Keratinocyte (primary cell): Measurements from ENCODE around the gene FRMPD1. TPM values are rescaled to one million over a fixed set of nuclear protein-coding genes. Genes with fewer than 3 reads are reported as not detected.
"Not testable (repeated sequence)": the region's sequence is repeated elsewhere in the genome, so short reads cannot be mapped to it uniquely, and the experiment has no call there.

Experiments
- DNase-seq: peaks from one replicate; pipeline ENCODE4 v3.0.0-alpha.2; 2011; ENCODE audit warnings: low read depth, missing footprints, low spot score
- FAIRE-seq: peaks from 2 replicates; lab custom pipeline; 2011; peaks lifted over from hg19 to GRCh38; lab: Jason Lieb, UNC
- H2AFZ ChIP-seq: 2 replicates; pipeline ENCODE4 v1.6.0; 2012; ENCODE audit warnings: low read length, control low read depth, inconsistent platforms; ENCODE audit not compliant: control insufficient read depth
- H3K27ac ChIP-seq: 2 replicates; pipeline ENCODE4 v1.5.1; 2011; ENCODE audit warnings: low read length; ENCODE audit not compliant: control insufficient read depth, insufficient read depth
- H3K27me3 ChIP-seq: 3 replicates; pipeline ENCODE4 v1.6.0; 2011; ENCODE audit warnings: low read length; ENCODE audit not compliant: control insufficient read depth, insufficient read depth; ENCODE audit errors: extremely low read depth
- H3K36me3 ChIP-seq, 2 experiments: 2 replicates in 1 of 2; 3 replicates in 1 of 2; pipeline ENCODE4 v1.5.1; 2011; ENCODE audit warnings: low read length in 2 of 2, mild to moderate bottlenecking in 1 of 2; ENCODE audit not compliant: control insufficient read depth in 2 of 2, insufficient read depth in 2 of 2; ENCODE audit errors: extremely low read depth in 1 of 2
- H3K4me1 ChIP-seq: 3 replicates; pipeline ENCODE4 v1.5.1; 2011; ENCODE audit warnings: low read length; ENCODE audit not compliant: control insufficient read depth, insufficient read depth; ENCODE audit errors: extremely low read depth
- H3K4me2 ChIP-seq: 3 replicates; pipeline ENCODE4 v1.6.0; 2011; ENCODE audit warnings: low read depth, low read length; ENCODE audit not compliant: control insufficient read depth, insufficient read depth; ENCODE audit errors: extremely low read depth
- H3K4me3 ChIP-seq, 3 experiments: fragments of 200-600 bp in 1 of 3; sonication (generic) in 1 of 3; 2 replicates in 2 of 3; 3 replicates in 1 of 3; pipeline ENCODE4 v1.5.1; 2011 to 2016; ENCODE audit warnings: low read length in 3 of 3, mild to moderate bottlenecking in 3 of 3, control low read depth in 2 of 3, inconsistent platforms in 1 of 3, low read depth in 1 of 3, mixed read lengths in 1 of 3, mixed run types in 1 of 3, moderate library complexity in 1 of 3; ENCODE audit not compliant: control insufficient read depth in 2 of 3, insufficient read depth in 2 of 3; ENCODE audit errors: extremely low read depth in 1 of 3
- H3K79me2 ChIP-seq: 2 replicates; pipeline ENCODE4 v1.6.0; 2012; ENCODE audit warnings: low read length; ENCODE audit not compliant: control insufficient read depth, insufficient read depth
- H3K9ac ChIP-seq: 3 replicates; pipeline ENCODE4 v1.6.0; 2011; ENCODE audit warnings: low read length; ENCODE audit not compliant: control insufficient read depth, insufficient read depth; ENCODE audit errors: extremely low read depth
- H3K9me1 ChIP-seq: 3 replicates; pipeline ENCODE4 v1.6.0; 2011; ENCODE audit warnings: low read length; ENCODE audit not compliant: control insufficient read depth, insufficient read depth; ENCODE audit errors: extremely low read depth
- H3K9me3 ChIP-seq: 2 replicates; pipeline ENCODE4 v1.5.1; 2012; ENCODE audit warnings: low read depth, low read length; ENCODE audit not compliant: control insufficient read depth
- H4K20me1 ChIP-seq: 3 replicates; pipeline ENCODE4 v1.6.0; 2011; ENCODE audit warnings: low read length; ENCODE audit not compliant: control insufficient read depth, insufficient read depth; ENCODE audit errors: extremely low read depth
- CTCF ChIP-seq, 3 experiments: IDR thresholded peaks in 1 of 3; conservative IDR thresholded peaks in 1 of 3; optimal IDR thresholded peaks in 1 of 3; 2 replicates in 2 of 3; 3 replicates in 1 of 3; pipeline versions ENCODE3 to v1.5.1; 2011; ENCODE audit warnings: low read length in 3 of 3, mild to moderate bottlenecking in 3 of 3, moderate library complexity in 2 of 3, control low read depth in 1 of 3, inconsistent platforms in 1 of 3; ENCODE audit not compliant: insufficient read depth in 2 of 3; ENCODE audit errors: extremely low read depth in 1 of 3
- EZH2 ChIP-seq: IDR thresholded peaks from one replicate; pipeline ENCODE4 v1.6.1; 2012; ENCODE audit warnings: inconsistent platforms, mild to moderate bottlenecking, low read length, moderate library complexity
- dilution Hi-C: fragments of 300-500 bp; cut with MboI; formaldehyde crosslinking; loops from one replicate; pipeline ENCODE4 v1.7.0; 2020; ENCODE audit warnings: low sequenced_read_pairs; ENCODE audit not compliant: extremely low pct_ligation_motif_present
- polyA plus RNA-seq, 5 experiments: library from polyadenylated mRNA; depleted of rRNA in 3 of 5; stranded (reverse) in 3 of 5; stranded (forward) in 1 of 5; unstranded in 1 of 5; fragments of >200 nt; gene quantifications; 1 replicate in 1 of 5; 2 replicates in 3 of 5; 3 replicates in 1 of 5; pipeline versions ENCODE4 v1.2.1 to v1.2.3, GENCODE V29; 2011 to 2012; ENCODE audit warnings: missing spikeins in 2 of 5, low read depth in 1 of 5, low replicate concordance in 1 of 5

The FRMPD1 gene
- polyA plus RNA-seq, 1 donor (not counting 4 experiments of a cell fraction or from before 2014, with no cell fraction given), result 0.01 TPM

- Histone ChIP-seq H3K27me3 (no peaks in the 10 kb centered on the region), H3K27ac (no peak overlapping the region), H3K4me2 (no peak overlapping the region), H3K4me1 (no peaks in the 10 kb centered on the region), H3K9me1 (no peaks in the 10 kb centered on the region), H3K36me3 (no peaks in the 10 kb centered on the region), H3K9me3 (no peaks in the 10 kb centered on the region), H4K20me1 (no peaks in the 10 kb centered on the region), H3K9ac (no peak overlapping the region), H3K4me3 (no peak overlapping the region), H3K79me2 (no peaks in the 10 kb centered on the region), H2AFZ (no peak overlapping the region)
- TF ChIP-seq EZH2, result no peak
- TF ChIP-seq CTCF (optimal IDR thresholded peaks at IDR 0.05 in 1 of 3, IDR thresholded peaks at IDR 0.05 in 1 of 3, conservative IDR thresholded peaks at IDR 0.05 in 1 of 3; ENCODE audit: extremely low read depth in 1 of 3, insufficient read depth in 2 of 3, low read length in 3 of 3), result no peak
- FAIRE-seq, result no peak
- DNase-seq, result no peak
- dilution Hi-C loops, result no loop called here
These were observed 110.8 kb downstream of the FRMPD1 start for GRCh38 chr9:37761511-37761910.

GRCh38 chr9:37765263-37765662 lies 114.5 kb downstream of the FRMPD1 start:
- dilution Hi-C loops, H3K4me2 ChIP-seq, H3K36me3 ChIP-seq, H3K27ac ChIP-seq, H3K4me1 ChIP-seq, H2AFZ ChIP-seq, H3K4me3 ChIP-seq, H3K9ac ChIP-seq, FAIRE-seq, DNase-seq, H4K20me1 ChIP-seq, H3K9me3 ChIP-seq, H3K79me2 ChIP-seq, H3K27me3 ChIP-seq, H3K9me1 ChIP-seq: not testable (repeated sequence)

- no peak for TF ChIP-seq EZH2
- no peak for TF ChIP-seq CTCF (optimal IDR thresholded peaks at IDR 0.05 in 1 of 3, IDR thresholded peaks at IDR 0.05 in 1 of 3, conservative IDR thresholded peaks at IDR 0.05 in 1 of 3; ENCODE audit: extremely low read depth in 1 of 3, insufficient read depth in 2 of 3, low read length in 3 of 3)
- dilution Hi-C loops, result no loop called here
- FAIRE-seq, result no peak
These were observed 118.6 kb downstream of the FRMPD1 start for GRCh38 chr9:37769306-37769705.

More at GRCh38 chr9:37769306-37769705, 118.6 kb downstream of the FRMPD1 start:
- Histone ChIP-seq H3K27ac (no peak overlapping the region), H3K4me3 (no peak overlapping the region), H3K36me3 (peaks cover 6 to 7% of the 10 kb centered on the region in 2 experiments), H2AFZ (no peak overlapping the region), H3K27me3 (no peaks in the 10 kb centered on the region), H3K4me1 (no peaks in the 10 kb centered on the region), H4K20me1 (no peaks in the 10 kb centered on the region), H3K79me2 (no peaks in the 10 kb centered on the region), H3K9me1 (peaks cover 2% of the 10 kb centered on the region), H3K9me3 (no peaks in the 10 kb centered on the region), H3K4me2 (no peak overlapping the region), H3K9ac (no peak overlapping the region)
- DNase-seq, result no peak
